Neural cell (in vitro differentiated cells): ENCODE data around the gene CREM. TPM values are rescaled to one million over a fixed set of nuclear protein-coding genes. Genes with fewer than 3 reads are reported as not detected.

Experiments
- H2AFZ ChIP-seq: fragments of 200-600, 300-800 bp; sonication (generic), shearing (Covaris generic); 2 replicates; pipeline ENCODE4 v1.6.0; 2014; ENCODE audit warnings: low read depth, mild to moderate bottlenecking, antibody characterized with exemption, low read length, moderate library complexity
- H3F3A ChIP-seq: fragments of 200-600 bp; shearing (Covaris generic); 2 replicates; pipeline ENCODE4 v1.6.1; 2016; ENCODE audit warnings: mild to moderate bottlenecking, moderate library complexity, mixed read lengths, antibody characterized with exemption, low read length; ENCODE audit not compliant: insufficient read depth, poor library complexity, severe bottlenecking
- H3K27ac ChIP-seq: fragments of 200-600, 300-800 bp; sonication (generic), shearing (Covaris generic); 2 replicates; pipeline ENCODE4 v1.5.1; 2014; ENCODE audit warnings: mild to moderate bottlenecking, low read length, moderate library complexity
- H3K27me3 ChIP-seq: fragments of 300-800, 200-600 bp; sonication (generic), shearing (Covaris generic); 2 replicates; pipeline ENCODE4 v1.6.0; 2014; ENCODE audit warnings: mild to moderate bottlenecking, low read depth, low read length, moderate library complexity; ENCODE audit not compliant: insufficient read depth
- H3K36me3 ChIP-seq: fragments of 300-800, 200-600 bp; sonication (generic), shearing (Covaris generic); 2 replicates; pipeline ENCODE4 v1.5.1; 2014; ENCODE audit warnings: mild to moderate bottlenecking, antibody characterized with exemption, low read length, moderate library complexity; ENCODE audit not compliant: insufficient read depth
- H3K4me2 ChIP-seq: fragments of 300-800, 200-600 bp; sonication (generic), shearing (Covaris generic); 2 replicates; pipeline ENCODE4 v1.6.0; 2014; ENCODE audit warnings: mild to moderate bottlenecking, low read length
- H3K4me3 ChIP-seq: fragments of 300-800, 200-600 bp; sonication (generic), shearing (Covaris generic); 2 replicates; pipeline ENCODE4 v1.5.1; 2014; ENCODE audit warnings: mild to moderate bottlenecking, low read length, moderate library complexity
- H3K79me2 ChIP-seq: fragments of 200-600 bp; shearing (Covaris generic); replicated peaks from 2 replicates; pipeline ENCODE4 v1.6.0; 2014; ENCODE audit warnings: mild to moderate bottlenecking, low read length, moderate library complexity; ENCODE audit not compliant: insufficient read depth
- H3K9ac ChIP-seq: fragments of 300-800, 200-600 bp; sonication (generic), shearing (Covaris generic); 2 replicates; pipeline ENCODE4 v1.6.1; 2016; ENCODE audit warnings: mild to moderate bottlenecking, low read length, mixed read lengths
- H3K9me2 ChIP-seq: fragments of 200-600 bp; shearing (Covaris generic); 2 replicates; pipeline ENCODE4 v1.6.1; 2016; ENCODE audit warnings: mild to moderate bottlenecking, low read length, mixed read lengths; ENCODE audit not compliant: insufficient read depth
- H3K9me3 ChIP-seq: fragments of 200-600, 300-800 bp; sonication (generic), shearing (Covaris generic); 2 replicates; pipeline ENCODE4 v1.6.1; 2016; ENCODE audit warnings: mild to moderate bottlenecking, mixed run types, low read length, moderate library complexity, mixed read lengths
- H4K20me1 ChIP-seq: fragments of 200-600 bp; shearing (Covaris generic); 2 replicates; pipeline ENCODE4 v1.6.1; 2016; ENCODE audit warnings: mild to moderate bottlenecking, mixed run types; ENCODE audit not compliant: insufficient read depth
- EP300 ChIP-seq: fragments of 450-650 bp; conservative IDR thresholded peaks from 2 replicates; pipeline ENCODE4 v1.6.1; 2014; ENCODE audit warnings: antibody characterized with exemption, mild to moderate bottlenecking, moderate library complexity; ENCODE audit not compliant: poor library complexity, severe bottlenecking
- EZH2 ChIP-seq: fragments of 200-600, 300-800 bp; shearing (Covaris generic), sonication (generic); IDR thresholded peaks from 2 replicates; pipeline ENCODE4 v1.6.1; 2014; ENCODE audit warnings: antibody characterized with exemption, low read length, borderline replicate concordance, mild to moderate bottlenecking; ENCODE audit not compliant: insufficient read depth, poor library complexity, severe bottlenecking
- MXI1 ChIP-seq: fragments of 450-650 bp; conservative IDR thresholded peaks from 2 replicates; pipeline ENCODE4 v1.6.1; 2014; ENCODE audit warnings: antibody characterized with exemption, mild to moderate bottlenecking; ENCODE audit not compliant: poor library complexity, severe bottlenecking
- POLR2AphosphoS5 ChIP-seq: IDR thresholded peaks from 2 replicates; pipeline ENCODE4 v1.6.1; 2012
- RAD21 ChIP-seq: fragments of 450-650 bp; conservative IDR thresholded peaks from 2 replicates; pipeline ENCODE4 v1.6.1; 2014; ENCODE audit warnings: antibody characterized with exemption, mild to moderate bottlenecking, moderate library complexity
- SMC3 ChIP-seq: fragments of 450-650 bp; conservative IDR thresholded peaks from 2 replicates; pipeline ENCODE4 v1.6.1; 2014; ENCODE audit warnings: antibody characterized with exemption, mild to moderate bottlenecking, moderate library complexity; ENCODE audit not compliant: poor library complexity
- TAF1 ChIP-seq: IDR thresholded peaks from 2 replicates; pipeline ENCODE4 v1.6.1; 2012; ENCODE audit warnings: low read depth
- polyA plus RNA-seq: library from polyadenylated mRNA; depleted of rRNA; stranded (reverse); fragments of >200 nt; gene quantifications from 2 replicates; pipeline ENCODE4 v1.2.3, GENCODE V29; 2014
- TF ChIP-seq, protein P1 (sequence below): IDR thresholded peaks from 2 replicates; pipeline ENCODE4 v1.6.1; 2012; ENCODE audit warnings: borderline replicate concordance
- TF ChIP-seq, protein P2 (sequence below): fragments of 450-650 bp; IDR thresholded peaks from 2 replicates; pipeline ENCODE4 v1.5.1; 2014; ENCODE audit warnings: antibody characterized with exemption, mild to moderate bottlenecking, moderate library complexity; ENCODE audit not compliant: poor library complexity, severe bottlenecking

Gene CREM
- polyA plus RNA-seq, 1 donor from 2014 or later = 67.3 TPM

DNA sequence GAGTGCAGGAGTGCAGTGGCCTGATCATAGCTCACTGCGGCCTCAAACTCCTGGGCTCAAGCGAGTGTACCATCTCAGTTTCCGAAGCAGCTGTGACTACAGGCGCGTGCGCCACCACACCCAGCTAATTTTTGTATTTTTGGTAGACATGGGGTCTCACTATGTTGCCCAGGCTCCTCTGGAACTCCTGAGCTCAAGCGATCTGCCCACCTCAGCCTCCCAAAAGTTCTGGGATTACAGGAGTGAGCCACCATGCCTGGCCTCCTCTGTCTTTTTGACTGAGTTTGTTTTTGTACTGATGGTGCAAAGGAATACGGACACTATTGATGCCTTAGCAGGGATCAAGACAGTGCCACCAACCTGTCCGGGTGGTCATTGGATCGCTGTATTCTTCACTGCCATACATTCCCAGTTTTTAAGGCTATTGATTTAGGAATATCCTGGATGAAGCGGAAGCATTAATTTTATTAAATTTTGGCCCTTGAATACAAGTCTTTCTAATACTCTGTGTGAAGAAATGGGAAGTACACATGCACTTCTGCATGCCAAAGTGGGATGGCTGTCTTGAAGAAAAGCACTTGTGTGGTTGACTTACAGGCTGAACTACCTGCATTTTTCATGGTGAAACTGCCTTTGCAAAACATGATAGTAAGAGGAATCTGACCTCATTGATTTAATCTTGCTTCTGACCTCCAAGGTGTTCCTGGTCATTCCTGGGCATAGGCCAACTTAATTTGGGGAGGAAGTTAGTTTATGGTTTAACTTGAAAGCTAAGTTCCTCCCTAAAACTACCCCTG is 34.5 kb upstream of the CREM start:
- Histone ChIP-seq H3F3A (no peaks in the 10 kb centered on the region), H3K36me3 (no peaks in the 10 kb centered on the region), H3K79me2 (peaks cover 27% of the 10 kb centered on the region), H3K4me2 (no peak overlapping the region), H3K27me3 (no peaks in the 10 kb centered on the region), H2AFZ (no peak overlapping the region), H3K9me3 (no peaks in the 10 kb centered on the region), H3K9me2 (no peaks in the 10 kb centered on the region), H3K9ac (no peak overlapping the region), H4K20me1 (no peaks in the 10 kb centered on the region), H3K4me3 (no peak overlapping the region), H3K27ac (no peak overlapping the region)
- TF ChIP-seq MXI1 = no peak

DNA sequence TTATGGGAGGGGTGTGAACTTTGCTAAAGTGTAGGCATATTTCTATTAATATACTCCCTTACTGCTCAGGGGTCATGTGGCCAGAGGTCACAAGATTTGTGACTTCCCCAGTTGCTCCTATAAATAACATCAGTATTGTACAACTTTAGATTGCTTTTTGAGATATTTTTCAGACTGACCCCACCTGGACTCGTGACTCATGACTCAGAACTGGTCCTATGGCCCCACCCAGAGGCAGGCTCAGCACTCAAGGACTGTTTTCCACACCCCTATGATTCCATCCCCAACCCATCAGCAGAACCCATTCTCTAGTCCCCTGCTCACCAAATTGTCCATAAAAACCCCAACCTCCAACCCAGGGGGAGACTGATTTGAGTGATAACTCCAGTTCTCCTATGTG is 33.8 kb upstream of the CREM start:
- no peak overlapping the region for H3K9ac ChIP-seq
- TF ChIP-seq TAF1 (no peak), EZH2 (no peak), EP300 (no peak), RAD21 (no peak), MXI1 (no peak), SMC3 (no peak), POLR2AphosphoS5 (no peak)
- TF ChIP-seq, protein P1, sequence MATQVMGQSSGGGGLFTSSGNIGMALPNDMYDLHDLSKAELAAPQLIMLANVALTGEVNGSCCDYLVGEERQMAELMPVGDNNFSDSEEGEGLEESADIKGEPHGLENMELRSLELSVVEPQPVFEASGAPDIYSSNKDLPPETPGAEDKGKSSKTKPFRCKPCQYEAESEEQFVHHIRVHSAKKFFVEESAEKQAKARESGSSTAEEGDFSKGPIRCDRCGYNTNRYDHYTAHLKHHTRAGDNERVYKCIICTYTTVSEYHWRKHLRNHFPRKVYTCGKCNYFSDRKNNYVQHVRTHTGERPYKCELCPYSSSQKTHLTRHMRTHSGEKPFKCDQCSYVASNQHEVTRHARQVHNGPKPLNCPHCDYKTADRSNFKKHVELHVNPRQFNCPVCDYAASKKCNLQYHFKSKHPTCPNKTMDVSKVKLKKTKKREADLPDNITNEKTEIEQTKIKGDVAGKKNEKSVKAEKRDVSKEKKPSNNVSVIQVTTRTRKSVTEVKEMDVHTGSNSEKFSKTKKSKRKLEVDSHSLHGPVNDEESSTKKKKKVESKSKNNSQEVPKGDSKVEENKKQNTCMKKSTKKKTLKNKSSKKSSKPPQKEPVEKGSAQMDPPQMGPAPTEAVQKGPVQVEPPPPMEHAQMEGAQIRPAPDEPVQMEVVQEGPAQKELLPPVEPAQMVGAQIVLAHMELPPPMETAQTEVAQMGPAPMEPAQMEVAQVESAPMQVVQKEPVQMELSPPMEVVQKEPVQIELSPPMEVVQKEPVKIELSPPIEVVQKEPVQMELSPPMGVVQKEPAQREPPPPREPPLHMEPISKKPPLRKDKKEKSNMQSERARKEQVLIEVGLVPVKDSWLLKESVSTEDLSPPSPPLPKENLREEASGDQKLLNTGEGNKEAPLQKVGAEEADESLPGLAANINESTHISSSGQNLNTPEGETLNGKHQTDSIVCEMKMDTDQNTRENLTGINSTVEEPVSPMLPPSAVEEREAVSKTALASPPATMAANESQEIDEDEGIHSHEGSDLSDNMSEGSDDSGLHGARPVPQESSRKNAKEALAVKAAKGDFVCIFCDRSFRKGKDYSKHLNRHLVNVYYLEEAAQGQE = no peak
- TF ChIP-seq, protein P2, sequence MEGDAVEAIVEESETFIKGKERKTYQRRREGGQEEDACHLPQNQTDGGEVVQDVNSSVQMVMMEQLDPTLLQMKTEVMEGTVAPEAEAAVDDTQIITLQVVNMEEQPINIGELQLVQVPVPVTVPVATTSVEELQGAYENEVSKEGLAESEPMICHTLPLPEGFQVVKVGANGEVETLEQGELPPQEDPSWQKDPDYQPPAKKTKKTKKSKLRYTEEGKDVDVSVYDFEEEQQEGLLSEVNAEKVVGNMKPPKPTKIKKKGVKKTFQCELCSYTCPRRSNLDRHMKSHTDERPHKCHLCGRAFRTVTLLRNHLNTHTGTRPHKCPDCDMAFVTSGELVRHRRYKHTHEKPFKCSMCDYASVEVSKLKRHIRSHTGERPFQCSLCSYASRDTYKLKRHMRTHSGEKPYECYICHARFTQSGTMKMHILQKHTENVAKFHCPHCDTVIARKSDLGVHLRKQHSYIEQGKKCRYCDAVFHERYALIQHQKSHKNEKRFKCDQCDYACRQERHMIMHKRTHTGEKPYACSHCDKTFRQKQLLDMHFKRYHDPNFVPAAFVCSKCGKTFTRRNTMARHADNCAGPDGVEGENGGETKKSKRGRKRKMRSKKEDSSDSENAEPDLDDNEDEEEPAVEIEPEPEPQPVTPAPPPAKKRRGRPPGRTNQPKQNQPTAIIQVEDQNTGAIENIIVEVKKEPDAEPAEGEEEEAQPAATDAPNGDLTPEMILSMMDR = no peak
- no peak overlapping the region for H3K27ac ChIP-seq
- H3K36me3 ChIP-seq = no peaks in the 10 kb centered on the region
- no peak overlapping the region for H3K4me3 ChIP-seq
- no peak overlapping the region for H3K4me2 ChIP-seq
- no peaks in the 10 kb centered on the region for H3K9me2 ChIP-seq
- no peaks in the 10 kb centered on the region for H4K20me1 ChIP-seq
- no peak overlapping the region for H2AFZ ChIP-seq
- H3K79me2 ChIP-seq = peaks cover 21% of the 10 kb centered on the region
- no peaks in the 10 kb centered on the region for H3K9me3 ChIP-seq
- H3F3A ChIP-seq = no peaks in the 10 kb centered on the region
- H3K27me3 ChIP-seq = no peaks in the 10 kb centered on the region
